HEK293T (cell line): ENCODE results near the gene GMPR2.

Source experiments
- CTCF ChIA-PET: fragments of 350-600 bp; formaldehyde crosslinking; extraction: SDS; loops from one replicate; lab custom pipeline; 2021; ENCODE audit warnings: antibody characterized with exemption, inconsistent platforms; lab: Yijun Ruan, JAX
- POLR2A ChIA-PET: fragments of 350-600 bp; formaldehyde crosslinking; extraction: SDS; loops from one replicate; lab custom pipeline; 2020; ENCODE audit warnings: antibody characterized with exemption, inconsistent platforms; lab: Yijun Ruan, JAX
- DNase-seq: peaks from one replicate; pipeline ENCODE4 v3.0.0; 2012; ENCODE audit warnings: mixed read lengths; ENCODE audit errors: extremely low spot score
- ARNT ChIP-seq: fragments of 450-650 bp; IDR thresholded peaks from 2 replicates; pipeline ENCODE4 v1.6.1; 2017; ENCODE audit warnings: mild to moderate bottlenecking
- BHLHE40 ChIP-seq: fragments of 450-650 bp; IDR thresholded peaks from 2 replicates; pipeline ENCODE4 v1.6.1; 2016; ENCODE audit warnings: mild to moderate bottlenecking, moderate library complexity, borderline replicate concordance
- CTBP1 ChIP-seq: fragments of 450-650 bp; IDR thresholded peaks from 2 replicates; pipeline ENCODE4 v1.6.1; 2016; ENCODE audit warnings: borderline replicate concordance
- ELF4 ChIP-seq: fragments of 450-650 bp; IDR thresholded peaks from 2 replicates; pipeline ENCODE4 v1.6.1; 2017; ENCODE audit warnings: antibody characterized with exemption
- FOXA1 ChIP-seq: fragments of 450-650 bp; IDR thresholded peaks from 2 replicates; pipeline ENCODE4 v1.6.1; 2016; ENCODE audit warnings: mild to moderate bottlenecking
- FOXK2 ChIP-seq: fragments of 450-650 bp; IDR thresholded peaks from 2 replicates; pipeline ENCODE4 v1.6.1; 2016; ENCODE audit warnings: mild to moderate bottlenecking
- FOXM1 ChIP-seq: fragments of 450-650 bp; IDR thresholded peaks from 2 replicates; pipeline ENCODE4 v1.6.1; 2017; ENCODE audit warnings: mild to moderate bottlenecking, borderline replicate concordance
- HDGF ChIP-seq: fragments of 450-650 bp; IDR thresholded peaks from 2 replicates; pipeline ENCODE4 v1.6.1; 2017; ENCODE audit warnings: antibody characterized with exemption, borderline replicate concordance
- L3MBTL2 ChIP-seq: fragments of 450-650 bp; conservative IDR thresholded peaks from 2 replicates; pipeline ENCODE4 v1.6.1; 2016; ENCODE audit warnings: mild to moderate bottlenecking
- LEF1 ChIP-seq: fragments of 450-650 bp; IDR thresholded peaks from 2 replicates; pipeline ENCODE4 v1.6.1; 2017; ENCODE audit warnings: mild to moderate bottlenecking, borderline replicate concordance
- NFRKB ChIP-seq: fragments of 450-650 bp; IDR thresholded peaks from 2 replicates; pipeline ENCODE4 v1.6.1; 2016; ENCODE audit warnings: mild to moderate bottlenecking, moderate library complexity
- SP1 ChIP-seq: fragments of 450-650 bp; IDR thresholded peaks from 2 replicates; pipeline ENCODE4 v1.6.1; 2017
- SUZ12 ChIP-seq: fragments of 450-650 bp; IDR thresholded peaks from 2 replicates; pipeline ENCODE4 v1.6.1; 2016; ENCODE audit warnings: mild to moderate bottlenecking
- TARDBP ChIP-seq: fragments of 450-650 bp; IDR thresholded peaks from 2 replicates; pipeline ENCODE4 v1.6.1; 2016
- ZNF384 ChIP-seq: fragments of 450-650 bp; IDR thresholded peaks from 2 replicates; pipeline ENCODE4 v1.6.1; 2016
- TF ChIP-seq, protein P1 (sequence below): fragments of 450-650 bp; IDR thresholded peaks from 2 replicates; pipeline ENCODE4 v1.6.1; 2016

Gene GMPR2

GRCh38 chr14:24259282-24260025 lies 26.7 kb downstream of the GMPR2 start:
- ChIA-PET CTCF (no interaction called here), POLR2A (interaction anchor here (4.2 kb wide), 1 partner anchor 12 kb away, joined by 30 read pairs; the partner anchor contains the start of gene RABGGTA)
- no peak for DNase-seq
- TF ChIP-seq TARDBP (no peak), CTBP1 (no peak)
- TF ChIP-seq, protein P1, sequence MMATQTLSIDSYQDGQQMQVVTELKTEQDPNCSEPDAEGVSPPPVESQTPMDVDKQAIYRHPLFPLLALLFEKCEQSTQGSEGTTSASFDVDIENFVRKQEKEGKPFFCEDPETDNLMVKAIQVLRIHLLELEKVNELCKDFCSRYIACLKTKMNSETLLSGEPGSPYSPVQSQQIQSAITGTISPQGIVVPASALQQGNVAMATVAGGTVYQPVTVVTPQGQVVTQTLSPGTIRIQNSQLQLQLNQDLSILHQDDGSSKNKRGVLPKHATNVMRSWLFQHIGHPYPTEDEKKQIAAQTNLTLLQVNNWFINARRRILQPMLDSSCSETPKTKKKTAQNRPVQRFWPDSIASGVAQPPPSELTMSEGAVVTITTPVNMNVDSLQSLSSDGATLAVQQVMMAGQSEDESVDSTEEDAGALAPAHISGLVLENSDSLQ: no peak

DNA sequence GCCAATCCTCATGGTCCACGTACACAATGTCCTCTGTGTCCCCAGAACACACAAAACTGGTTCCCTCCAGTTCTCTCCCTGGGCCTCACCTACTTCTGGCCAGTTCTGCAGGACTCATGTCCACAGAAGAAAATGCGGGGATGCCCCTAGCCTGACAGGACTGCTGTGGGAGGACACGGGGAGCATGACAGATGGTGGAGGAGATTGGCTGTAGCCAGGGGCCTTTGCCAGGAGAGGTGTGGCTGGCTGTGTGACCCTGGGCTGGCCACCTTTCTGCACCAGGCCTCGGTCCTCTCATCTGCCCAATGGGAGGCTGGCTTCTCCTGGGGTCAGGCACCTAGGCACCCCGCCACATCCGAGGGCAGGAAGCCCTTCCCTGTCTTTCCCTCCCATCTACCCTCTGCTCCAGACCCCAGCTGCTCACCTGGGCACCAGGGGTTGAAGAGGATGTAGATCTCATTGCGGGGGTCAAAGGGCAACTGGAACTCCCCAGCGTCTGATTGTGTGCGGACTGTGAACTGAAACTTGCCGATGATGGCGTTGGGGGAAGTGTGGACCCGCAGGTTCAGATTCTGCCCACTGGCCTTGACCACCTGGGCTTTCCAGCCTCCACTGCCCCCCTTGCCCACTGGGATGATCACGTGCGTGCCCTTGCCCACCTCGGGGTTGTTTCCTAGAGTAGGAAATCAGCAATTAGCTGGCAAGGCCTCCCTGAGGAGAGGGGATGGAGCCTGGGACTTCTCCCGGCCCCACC lies 27.5 kb downstream of the GMPR2 start:
- TF ChIP-seq SP1 (no peak), FOXA1 (no peak), ZNF384 (no peak), L3MBTL2 (no peak), CTBP1 (no peak), ELF4 (no peak), ARNT (no peak), LEF1 (no peak), TARDBP (no peak), HDGF (no peak), FOXM1 (no peak), BHLHE40 (no peak), FOXK2 (no peak), NFRKB (no peak), SUZ12 (no peak)
- TF ChIP-seq, protein P1: no peak
- ChIA-PET POLR2A (interaction anchor here (1.1 to 4.2 kb wide), 2 partner anchors 8 to 11 kb away, joined by 3 to 30 read pairs; partner anchors contain the start of gene RABGGTA), CTCF (interaction anchor here (1.7 kb wide), 1 partner anchor 18 kb away, joined by 6 read pairs; the partner anchor contains the start of gene TINF2)
- no peak for DNase-seq

GRCh38 chr14:24260780-24261157 lies 28.0 kb downstream of the GMPR2 start:
- POLR2A ChIA-PET: interaction anchor here (1.1 to 4.2 kb wide), 2 partner anchors 9 to 10 kb away, joined by 3 to 30 read pairs; partner anchors contain the start of gene RABGGTA
- CTCF ChIA-PET: interaction anchor here (1.2 to 1.7 kb wide), 2 partner anchors 9 to 18 kb away, joined by 3 to 6 read pairs; partner anchors contain the start of gene TINF2

DNA sequence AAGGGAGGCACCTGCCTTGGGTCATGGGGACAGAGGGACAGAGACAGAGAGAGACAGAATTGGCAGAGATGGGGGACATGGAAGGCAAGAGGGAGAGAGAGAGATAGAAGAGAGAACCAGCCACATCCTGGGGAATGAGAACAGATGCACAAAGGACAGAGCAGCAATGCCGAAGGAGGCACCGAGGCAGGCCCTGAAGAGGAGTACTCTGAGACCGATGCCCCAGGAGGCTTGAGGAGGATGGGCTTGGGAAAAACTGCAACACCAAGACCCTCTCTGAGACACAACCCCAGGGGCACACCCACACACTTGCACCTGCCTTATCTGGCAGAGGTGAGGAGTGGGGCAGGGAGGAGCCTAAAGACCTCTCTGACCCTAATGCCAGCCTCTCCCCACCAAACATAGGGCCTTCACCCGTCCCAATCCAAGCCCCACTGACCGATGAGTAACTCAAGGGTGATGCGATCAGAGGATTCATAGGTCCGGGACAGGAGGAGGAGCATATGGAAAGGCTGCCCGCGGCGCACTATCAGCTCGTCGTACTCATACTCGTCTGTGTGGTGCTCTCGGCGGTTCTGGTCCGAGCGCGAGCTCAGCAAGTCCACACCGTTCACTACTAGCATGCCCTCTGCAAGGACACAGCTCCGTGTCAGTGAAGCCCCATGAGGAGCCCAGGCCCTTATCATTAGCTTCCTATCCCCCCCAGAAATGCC lies 28.7 kb downstream of the GMPR2 start:
- no peak for TF ChIP-seq CTBP1
- TF ChIP-seq NFRKB: no peak
- TF ChIP-seq FOXM1: no peak
- no peak for TF ChIP-seq LEF1
- no peak for TF ChIP-seq ARNT
- no peak for TF ChIP-seq ELF4
- TF ChIP-seq FOXK2: no peak
- TF ChIP-seq TARDBP: no peak
- TF ChIP-seq HDGF: no peak
- TF ChIP-seq ZNF384: no peak
- TF ChIP-seq SP1: no peak
- TF ChIP-seq, protein P1: no peak
- no peak for TF ChIP-seq L3MBTL2
- no peak for TF ChIP-seq FOXA1
- no peak for TF ChIP-seq BHLHE40
- no peak for TF ChIP-seq SUZ12
- no peak for DNase-seq
- POLR2A ChIA-PET: interaction anchor here (1.1 to 4.2 kb wide), 2 partner anchors 9 to 10 kb away, joined by 3 to 30 read pairs; partner anchors contain the start of gene RABGGTA
- CTCF ChIA-PET: interaction anchor here (1.2 to 1.7 kb wide), 3 partner anchors 9 to 19 kb away, joined by 3 to 6 read pairs (median 6); partner anchors contain the start of gene TINF2

More at GRCh38 chr14:24260780-24261157, 28.0 kb downstream of the GMPR2 start:
- TF ChIP-seq HDGF (no peak), ELF4 (no peak), FOXM1 (no peak), SUZ12 (no peak), NFRKB (no peak), LEF1 (no peak), ARNT (no peak), SP1 (no peak), FOXK2 (no peak), CTBP1 (no peak), L3MBTL2 (no peak), FOXA1 (no peak), BHLHE40 (no peak), TARDBP (no peak), ZNF384 (no peak)
- TF ChIP-seq, protein P1: no peak
- DNase-seq: no peak
